ENCODE data around the gene GARIN5B. TPM values are rescaled to one million over a fixed set of nuclear protein-coding genes. Genes with fewer than 3 reads are reported as not detected.

The GARIN5B gene
- total RNA-seq, 1 donor from 2014 or later, result not detected

DNA sequence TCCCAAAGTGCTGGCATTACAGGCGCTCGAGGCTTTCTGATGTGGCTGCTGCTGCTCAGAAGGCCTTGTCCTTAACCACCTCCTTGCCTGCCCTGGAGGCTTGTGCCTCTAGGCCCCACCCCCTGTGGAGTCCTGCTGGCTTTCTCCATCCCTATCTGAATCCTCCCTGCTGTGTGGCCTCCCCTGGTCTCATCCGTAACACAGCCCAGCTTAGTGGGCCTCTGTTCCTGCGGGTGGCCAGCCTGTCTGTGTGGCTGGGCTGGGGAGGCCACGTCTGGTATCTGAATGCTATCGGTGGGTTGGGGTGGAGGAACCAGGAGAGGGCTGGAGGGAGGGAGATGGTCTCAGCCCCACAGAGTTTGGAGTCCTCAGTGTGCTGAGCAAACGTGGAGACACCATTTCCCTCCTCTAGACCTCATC lies 27.4 kb upstream of the GARIN5B start:
- DNase-seq (ENCODE audit: low spot score) (no peak), ATAC-seq (no peak)
- intact Hi-C loops (cut with DNase I), result no loop called here

DNA sequence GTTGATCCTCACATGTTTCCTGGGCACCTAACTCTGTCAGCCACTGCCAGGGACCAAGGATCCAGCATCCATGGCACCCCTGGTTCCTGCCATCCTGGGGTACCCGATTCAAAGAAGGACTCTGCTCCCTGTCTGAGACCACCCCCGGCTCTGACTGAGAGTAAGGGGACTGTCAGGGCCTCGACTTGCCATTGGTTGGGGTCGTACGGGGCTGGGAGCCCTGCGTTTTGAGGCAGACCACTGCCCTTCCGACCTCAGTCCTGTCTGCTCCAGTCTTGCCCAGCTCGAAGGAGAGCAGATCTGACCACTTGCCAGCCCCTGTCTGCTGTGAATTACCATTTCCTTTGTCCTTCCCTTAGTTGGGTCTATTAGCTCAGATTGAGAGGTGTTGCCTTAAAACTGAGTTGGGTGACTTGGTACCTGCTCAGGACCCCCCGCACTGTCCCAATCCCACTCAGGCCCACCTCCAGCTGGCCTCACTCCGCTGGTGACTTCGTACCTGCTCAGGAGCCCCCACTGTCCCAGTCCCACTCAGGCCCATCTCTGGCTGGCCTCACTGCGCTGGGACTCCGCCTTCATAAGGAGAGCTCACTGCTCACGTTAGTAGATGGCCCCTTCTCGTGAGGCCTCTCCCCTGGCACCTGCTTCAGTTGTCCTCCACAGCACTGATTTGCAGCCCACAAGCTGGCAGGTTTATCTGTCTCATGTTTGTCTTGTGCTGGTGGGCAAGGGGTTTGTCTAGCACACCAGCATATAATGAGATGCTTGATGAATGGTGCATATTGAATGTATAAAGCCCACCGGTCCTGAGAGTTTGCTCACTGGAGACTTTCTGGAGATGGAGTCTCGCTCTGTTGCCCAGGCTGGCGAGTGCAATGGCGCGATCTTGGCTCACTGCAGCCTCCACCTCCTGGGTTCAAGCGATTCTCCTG lies 26.6 kb upstream of the GARIN5B start:
- DNase-seq (ENCODE audit: low spot score) (no peak), ATAC-seq (no peak)
- intact Hi-C loops (cut with DNase I), result no loop called here

DNA sequence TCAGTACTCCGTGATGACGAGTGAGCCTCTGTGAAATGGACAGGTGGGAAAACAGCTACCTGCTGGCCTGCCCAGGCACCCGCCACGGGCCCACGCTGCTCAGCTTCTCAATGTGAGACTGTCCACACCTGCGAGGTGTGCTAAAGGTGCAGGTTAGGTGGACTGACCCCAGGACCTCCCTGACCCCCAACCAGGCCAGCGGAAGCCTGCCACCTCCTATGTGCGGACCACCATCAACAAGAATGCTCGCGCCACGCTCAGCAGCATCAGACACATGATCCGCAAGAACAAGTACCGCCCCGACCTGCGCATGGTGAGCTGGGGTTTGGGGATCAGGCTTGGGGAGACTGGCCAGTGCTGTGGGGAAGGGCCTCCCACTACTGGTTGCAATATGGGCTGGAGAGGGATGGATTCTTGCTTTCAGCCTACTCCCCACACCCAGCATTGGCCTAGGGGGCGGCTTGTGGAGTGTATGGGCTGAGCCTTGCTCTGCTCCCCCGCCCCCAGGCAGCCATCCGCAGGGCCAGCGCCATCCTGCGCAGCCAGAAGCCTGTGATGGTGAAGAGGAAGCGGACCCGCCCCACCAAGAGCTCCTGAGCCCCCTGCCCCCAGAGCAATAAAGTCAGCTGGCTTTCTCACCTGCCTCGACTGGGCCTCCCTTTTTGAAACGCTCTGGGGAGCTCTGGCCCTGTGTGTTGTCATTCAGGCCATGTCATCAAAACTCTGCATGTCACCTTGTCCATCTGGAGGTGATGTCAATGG lies 24.9 kb upstream of the GARIN5B start:
- ATAC-seq (no peak), DNase-seq (ENCODE audit: low spot score) (no peak)
- intact Hi-C loops (cut with DNase I), result no loop called here

DNA sequence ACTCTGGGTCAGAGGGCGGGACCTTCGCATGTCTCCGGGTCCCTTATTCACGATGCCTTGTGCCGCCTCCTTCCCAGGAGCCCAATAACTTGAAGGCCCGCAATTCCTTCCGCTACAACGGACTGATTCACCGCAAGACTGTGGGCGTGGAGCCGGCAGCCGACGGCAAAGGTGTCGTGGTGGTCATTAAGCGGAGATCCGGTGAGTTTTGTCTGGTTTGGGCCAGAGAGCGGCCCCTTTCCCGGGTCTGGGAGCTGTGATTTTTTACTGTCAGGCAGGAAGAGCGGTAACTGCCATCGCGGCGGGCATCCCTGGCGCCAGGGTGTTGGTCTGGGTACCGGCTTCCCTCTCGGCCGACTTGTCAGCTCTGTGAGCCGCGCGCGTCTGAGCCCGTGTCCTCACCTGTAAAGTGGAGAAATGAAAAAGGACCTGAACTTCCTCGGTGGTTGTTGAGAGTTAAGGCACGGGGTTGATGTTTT lies 23.5 kb upstream of the GARIN5B start:
- intact Hi-C loops (cut with DNase I), result no loop called here
- ATAC-seq, result no peak
- no peak for DNase-seq (ENCODE audit: low spot score)

DNA sequence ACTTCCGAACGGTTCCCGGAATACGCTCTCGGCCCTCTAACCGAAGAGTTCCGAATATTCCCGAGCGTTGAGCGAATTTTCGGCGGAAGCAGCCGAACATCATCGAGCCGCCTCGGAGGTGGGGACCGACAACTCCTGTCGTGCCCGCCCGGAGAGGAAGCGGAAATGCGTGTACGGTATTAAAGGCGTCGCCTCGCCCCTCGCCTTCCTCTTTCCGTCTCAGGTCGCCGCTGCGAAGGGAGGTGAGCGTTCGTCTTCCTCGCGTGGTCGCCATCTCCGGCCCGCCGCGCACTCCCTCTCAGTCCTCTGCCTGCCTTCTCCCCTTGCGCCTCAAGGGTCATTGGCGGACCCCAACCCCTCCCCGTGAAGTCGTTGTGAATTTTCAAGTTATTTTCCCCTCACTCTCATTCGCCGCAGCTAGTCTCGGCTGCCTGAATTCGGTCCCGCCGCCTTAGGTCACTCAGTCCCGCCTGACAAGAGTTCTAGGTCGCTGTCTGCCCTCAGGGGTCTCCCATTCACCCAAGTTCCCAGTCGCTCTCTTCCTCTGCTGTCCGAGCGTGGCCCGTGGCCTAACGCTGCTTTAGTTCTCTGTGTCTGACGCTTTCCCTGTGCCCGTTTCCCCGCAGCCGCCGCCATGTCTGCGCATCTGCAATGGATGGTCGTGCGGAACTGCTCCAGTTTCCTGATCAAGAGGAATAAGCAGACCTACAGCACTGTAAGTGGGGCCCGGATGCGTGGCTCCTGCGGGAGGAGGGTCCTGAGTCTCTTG lies 22.8 kb upstream of the GARIN5B start, which contains the start of gene RPL28:
Gene RPL28 (plus strand): TSS at position 209 of the 769 bp plus-strand sequence. CDS start 426 bp downstream, at position 635.
- intact Hi-C loops (cut with DNase I), result no loop called here
- peak; percentile 95 for ATAC-seq
- DNase-seq (ENCODE audit: low spot score), result peak; percentile 99

DNA sequence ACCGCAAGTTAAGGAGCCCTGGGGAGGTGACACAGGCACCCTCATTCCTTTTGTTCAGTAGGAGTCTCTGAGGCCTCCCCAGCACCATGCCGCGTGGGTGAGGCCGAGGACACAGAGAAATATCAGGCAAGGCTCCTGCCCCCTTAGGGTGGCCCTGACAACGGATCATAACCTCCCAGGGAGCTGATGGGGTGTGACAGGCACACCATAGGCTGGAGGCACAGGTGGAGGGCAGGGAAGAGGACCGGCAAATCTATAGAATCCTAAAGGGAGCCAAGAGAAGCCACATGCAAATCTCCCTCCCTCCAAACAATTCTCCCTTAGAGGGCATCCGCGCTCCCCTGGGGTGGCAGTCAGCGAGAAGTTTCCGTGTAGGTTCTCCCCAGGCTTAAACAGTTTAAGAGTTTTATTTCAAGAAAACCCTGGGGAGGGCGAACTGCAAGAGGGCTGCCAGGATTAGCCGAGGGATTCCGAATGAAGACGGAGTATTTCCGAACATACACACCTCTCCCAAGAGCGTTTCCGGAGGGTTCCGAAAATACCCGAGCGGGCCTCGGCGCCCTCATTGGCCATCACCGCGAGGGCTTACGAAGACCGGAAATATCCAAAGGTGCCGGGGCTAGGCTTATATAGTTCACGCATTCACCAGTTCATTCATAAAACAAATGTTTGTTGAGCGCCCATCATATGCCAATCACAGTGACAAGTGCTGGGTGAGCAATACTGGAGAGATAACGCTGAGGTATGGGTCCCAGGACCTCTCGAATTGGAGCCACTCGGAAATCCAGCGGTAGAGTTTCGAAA lies 22.1 kb upstream of the GARIN5B start:
- ATAC-seq (peak; percentile 95), DNase-seq (ENCODE audit: low spot score) (peak; percentile 99)
- intact Hi-C loops (cut with DNase I), result loop anchor here (5.0 kb wide), 1 partner anchor 83 kb away; no protein-coding TSS in a partner anchor

DNA sequence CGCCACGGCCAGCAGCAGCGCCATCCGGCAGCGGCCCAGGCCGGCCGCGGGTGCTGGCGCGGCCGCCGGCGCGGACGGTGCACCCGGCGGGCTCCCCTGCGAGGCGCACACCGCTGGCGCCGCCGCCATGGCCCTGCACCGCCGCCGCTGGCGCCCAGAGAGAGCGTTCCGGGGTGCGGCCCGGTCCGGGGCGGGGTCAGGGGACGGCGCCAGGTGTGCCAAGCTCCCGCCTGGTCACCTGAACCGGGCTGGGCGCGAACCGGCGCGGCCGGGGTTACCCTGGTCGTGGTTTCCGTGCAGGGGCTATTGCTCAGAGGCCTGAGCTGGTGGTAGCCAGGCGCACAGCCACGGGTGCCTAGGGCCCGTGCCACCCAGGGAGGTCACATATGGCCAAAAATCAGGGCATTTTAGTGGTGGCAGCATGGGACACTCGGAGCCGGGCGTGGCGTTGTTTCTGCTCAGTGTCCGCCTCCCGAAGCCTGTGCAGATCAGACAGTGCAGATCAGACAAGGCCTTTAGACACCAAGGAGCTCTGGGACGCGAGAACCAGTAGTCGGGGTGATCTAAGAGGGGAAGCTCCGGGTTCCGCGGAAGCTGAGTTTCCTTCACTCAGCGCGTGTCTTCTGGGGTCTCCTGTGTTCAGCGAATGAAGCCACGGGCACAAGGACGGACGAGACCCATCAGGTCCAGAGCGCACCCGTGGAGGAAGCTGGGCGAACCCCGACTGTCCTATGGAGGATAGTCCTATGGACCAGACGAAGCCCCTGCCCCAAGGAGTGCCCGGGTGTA lies 21.3 kb upstream of the GARIN5B start, which contains the start of gene TMEM238:
Gene TMEM238 (minus strand): TSS at position 162 of the 789 bp plus-strand sequence. CDS start 33 bp downstream, at position 129.
- peak; percentile 70 for DNase-seq (ENCODE audit: low spot score)
- peak; percentile 0 for ATAC-seq
- intact Hi-C loops (cut with DNase I), result loop anchor here (5.0 kb wide), 1 partner anchor 82 kb away; no protein-coding TSS in a partner anchor

DNA sequence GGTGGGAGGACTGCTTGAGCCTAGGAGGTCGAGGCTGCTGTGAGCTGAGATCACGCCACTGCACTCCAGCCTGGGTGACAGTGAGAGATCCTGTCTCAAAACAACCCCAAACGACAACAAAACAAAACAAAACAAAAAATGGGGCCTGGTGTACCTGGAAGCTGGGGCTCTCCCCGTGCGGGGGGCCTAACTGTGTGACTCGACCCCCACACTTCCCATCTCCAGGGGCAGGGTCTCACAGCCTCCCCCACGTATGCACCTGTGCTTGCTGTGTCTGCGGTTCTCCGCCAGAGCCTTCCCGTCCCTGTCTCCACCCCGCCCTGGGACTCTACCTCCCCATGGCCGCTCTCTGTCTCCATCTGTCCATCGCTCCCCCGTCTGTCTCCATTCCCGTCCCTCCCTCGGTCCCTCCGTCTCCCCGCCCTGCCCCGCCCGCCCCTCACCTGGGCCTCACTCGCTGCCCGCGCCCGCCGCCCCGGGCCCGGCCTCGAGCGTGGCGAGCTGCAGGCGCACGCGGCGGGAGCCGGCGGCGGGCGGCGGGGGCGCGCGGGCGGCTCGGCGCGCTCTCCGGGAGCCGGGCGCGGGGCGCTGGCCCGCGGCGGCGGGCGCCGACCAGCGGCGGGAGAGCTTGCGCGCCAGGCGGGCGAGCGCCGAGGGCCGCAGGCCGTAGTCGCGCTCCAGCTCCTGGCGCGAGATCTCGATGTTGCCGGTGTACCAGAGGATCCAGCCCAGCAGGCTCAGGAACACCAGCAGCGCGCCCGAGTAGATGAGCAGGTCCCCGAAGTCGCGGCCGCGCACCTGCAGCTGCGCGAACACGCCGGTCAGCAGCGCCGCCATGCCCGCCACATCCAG lies 20.4 kb upstream of the GARIN5B start:
- ATAC-seq (no peak), DNase-seq (ENCODE audit: low spot score) (no peak)
- intact Hi-C loops (cut with DNase I), result loop anchor here (5.0 kb wide), 1 partner anchor 81 kb away; no protein-coding TSS in a partner anchor

DNA sequence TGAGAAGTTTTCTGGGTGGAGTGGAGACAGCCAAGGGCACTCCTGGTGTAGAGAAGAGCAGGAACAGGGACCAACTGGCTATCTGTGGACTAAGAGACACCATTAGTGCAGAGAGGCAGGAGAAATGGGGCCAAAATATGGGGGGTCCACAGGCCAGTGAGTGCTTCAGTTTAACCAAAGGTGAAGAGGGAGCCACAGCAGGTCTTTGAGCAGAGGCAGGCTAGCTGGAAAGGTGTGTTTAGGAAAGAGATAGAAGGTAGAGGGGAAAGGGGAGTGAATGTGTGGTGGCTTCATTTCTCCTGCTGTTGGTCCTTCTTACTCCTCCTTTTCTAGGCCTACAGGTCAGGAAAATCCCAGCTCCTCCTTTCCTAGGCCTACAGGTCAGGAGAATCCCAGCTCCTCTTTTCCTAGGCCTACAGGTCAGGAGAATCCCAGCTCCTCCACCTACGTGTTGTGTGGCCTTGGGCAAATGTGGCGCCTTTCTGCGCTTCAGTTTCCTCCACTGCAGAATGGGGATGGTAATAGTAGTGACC lies 19.5 kb upstream of the GARIN5B start:
- no peak for ATAC-seq
- intact Hi-C loops (cut with DNase I), result loop anchor here (5.0 kb wide), 1 partner anchor 80 kb away; no protein-coding TSS in a partner anchor
- DNase-seq (ENCODE audit: low spot score), result no peak

DNA sequence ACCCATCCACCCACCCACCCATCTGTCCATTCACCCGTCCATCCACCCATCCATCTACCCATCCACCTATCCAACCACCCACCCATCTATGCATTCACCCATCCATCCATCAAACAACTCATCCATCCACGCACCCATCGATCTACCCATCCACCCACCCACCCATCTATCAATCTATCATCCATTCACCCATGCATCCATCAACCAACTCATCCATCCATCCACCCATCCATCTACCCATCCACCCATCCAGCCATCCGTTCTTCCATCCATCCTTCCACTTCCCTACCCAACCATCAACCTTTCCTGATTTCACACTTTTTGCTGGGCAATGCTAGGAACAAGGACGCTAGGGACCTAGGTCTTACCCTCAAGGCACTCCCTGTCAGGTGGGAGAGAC lies 19.0 kb upstream of the GARIN5B start:
- ATAC-seq (no peak), DNase-seq (ENCODE audit: low spot score) (no peak)
- intact Hi-C loops (cut with DNase I), result loop anchor here (5.0 kb wide), 1 partner anchor 80 kb away; no protein-coding TSS in a partner anchor

DNA sequence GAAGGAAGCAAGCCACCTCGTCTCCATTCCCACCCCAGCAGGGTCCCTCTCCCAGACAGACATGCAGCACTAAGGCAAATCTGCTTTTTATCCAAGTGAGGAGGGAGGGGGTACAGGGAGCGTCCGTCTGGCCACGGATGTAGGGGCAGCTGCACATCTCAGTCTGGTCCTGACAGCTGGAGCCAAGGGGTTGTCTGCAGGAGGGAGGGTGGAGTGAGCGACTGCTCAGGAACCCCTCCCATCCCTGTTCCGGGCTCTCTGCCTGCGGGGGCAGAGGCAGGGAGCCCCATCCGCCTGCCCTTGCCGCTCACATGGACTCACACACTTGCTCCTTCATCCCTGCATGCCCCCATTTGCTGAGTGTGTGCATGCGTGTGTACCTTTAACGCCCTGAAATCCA lies 16.1 kb upstream of the GARIN5B start:
- ATAC-seq (no peak), DNase-seq (ENCODE audit: low spot score) (no peak)
- intact Hi-C loops (cut with DNase I), result no loop called here

DNA sequence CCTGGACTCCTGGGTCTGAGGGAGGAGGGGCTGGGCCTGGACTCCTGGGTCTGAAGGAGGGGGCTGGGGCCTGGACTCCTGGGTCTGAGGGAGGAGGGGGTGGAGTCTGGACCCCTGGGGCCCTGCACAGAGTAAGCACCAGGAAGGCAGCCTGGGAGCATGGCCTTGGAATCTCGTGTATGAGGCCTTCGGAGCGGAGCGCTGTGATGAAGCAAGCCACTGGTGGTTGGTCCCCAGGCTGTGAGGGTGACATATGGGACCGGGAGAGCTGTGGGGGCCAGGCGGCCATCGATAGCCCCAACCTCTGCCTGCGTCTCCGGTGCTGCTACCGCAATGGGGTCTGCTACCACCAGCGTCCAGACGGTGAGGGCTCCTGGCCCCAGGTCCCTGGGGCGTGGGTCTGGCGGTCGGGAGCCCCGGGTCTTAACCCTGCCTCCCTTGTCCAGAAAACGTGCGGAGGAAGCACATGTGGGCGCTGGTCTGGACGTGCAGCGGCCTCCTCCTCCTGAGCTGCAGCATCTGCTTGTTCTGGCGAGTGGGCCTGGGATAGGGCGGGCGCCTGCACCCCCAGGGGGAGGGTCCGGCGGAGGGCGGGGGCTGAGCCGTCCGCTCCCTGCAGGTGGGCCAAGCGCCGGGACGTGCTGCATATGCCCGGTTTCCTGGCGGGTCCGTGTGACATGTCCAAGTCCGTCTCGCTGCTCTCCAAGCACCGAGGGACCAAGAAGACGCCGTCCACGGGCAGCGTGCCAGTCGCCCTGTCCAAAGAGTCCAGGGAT lies 14.5 kb upstream of the GARIN5B start:
- DNase-seq (ENCODE audit: low spot score), result no peak
- intact Hi-C loops (cut with DNase I), result no loop called here
- ATAC-seq, result peak; percentile 34

DNA sequence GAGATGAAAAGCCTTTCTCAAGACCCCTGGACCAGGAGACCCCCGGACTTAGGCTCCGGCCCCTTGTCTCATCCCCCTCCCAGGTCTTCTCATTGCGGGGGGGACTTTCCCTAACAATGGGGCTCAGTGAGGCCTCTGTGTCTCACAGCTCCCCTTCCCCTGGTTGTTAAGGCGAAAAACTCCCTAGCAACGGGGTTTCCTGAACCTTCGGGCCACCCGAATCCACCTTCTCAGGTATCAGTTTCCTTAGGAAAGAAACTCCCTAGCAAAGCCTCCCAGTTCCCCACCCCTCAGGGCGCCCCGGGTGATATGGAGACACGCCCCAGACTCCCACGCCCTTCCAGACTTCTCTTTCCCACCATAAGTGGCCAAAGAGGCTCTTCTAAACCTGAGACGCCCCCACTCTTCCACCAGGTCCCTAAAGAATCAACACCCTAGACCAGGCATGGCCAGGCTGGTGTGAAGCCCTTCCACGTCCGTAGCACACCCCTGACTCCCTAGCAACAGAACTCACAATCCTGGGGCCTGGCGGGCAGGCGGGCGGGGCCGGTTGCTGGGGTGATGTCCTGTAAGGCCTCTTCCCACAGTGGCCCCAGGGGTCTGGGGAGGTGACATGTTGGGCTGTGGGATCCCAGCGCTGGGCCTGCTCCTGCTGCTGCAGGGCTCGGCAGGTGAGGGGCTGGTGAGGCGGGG lies 13.3 kb upstream of the GARIN5B start, which contains the start of gene TMEM190:
Gene TMEM190 (plus strand): TSS at position 586 of the 693 bp plus-strand sequence. CDS start 28 bp downstream, at position 614.
- DNase-seq (ENCODE audit: low spot score) (no peak), ATAC-seq (no peak)
- intact Hi-C loops (cut with DNase I), result no loop called here

DNA sequence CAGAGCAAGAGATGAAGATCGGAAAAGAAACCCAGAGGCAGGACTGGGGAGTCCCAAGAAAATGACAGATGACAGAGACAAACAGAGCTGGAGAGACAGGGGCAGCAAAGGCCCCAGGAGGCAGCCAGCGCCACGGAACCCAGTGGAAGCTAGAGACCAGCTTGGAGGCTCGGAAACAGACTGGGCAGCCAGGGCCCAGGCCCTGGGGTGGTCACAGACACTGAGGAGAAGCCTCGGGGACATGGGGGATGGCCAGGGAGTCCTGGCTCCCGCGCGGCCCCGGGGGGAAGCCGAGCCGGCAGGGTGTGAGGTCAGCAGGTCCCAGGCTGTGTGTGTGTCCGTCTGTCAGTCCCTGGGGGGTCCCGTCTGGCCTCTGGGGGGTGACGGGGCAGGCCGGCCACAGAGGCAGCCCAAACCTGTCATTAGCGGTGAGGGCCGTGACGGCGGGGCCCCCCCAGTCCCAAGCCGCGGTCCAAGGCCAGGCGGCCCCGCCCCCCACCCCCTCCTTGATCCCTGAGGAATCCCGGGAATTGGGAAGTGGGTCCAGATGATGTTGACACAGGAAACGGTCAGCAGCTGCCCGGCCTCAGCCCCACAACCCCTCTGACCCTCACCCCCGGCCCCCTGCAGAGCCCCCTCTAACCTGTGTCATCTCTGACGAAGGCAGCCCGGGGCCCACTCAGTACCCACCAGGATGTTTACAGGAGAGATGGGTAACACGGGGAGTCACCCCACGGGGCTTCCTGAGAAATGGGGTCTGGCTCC lies 11.1 kb upstream of the GARIN5B start:
- intact Hi-C loops (cut with DNase I), result no loop called here
- DNase-seq (ENCODE audit: low spot score) (no peak), ATAC-seq (no peak)

Measured in sciatic nerve (tissue), 2 donors.